ENCODE data around the gene PLCG2. TPM values are rescaled to one million over a fixed set of nuclear protein-coding genes. Genes with fewer than 3 reads are reported as not detected.
A peak's percentile ranks its signal among the peaks of the same experiment; 100 is the strongest.
"Not testable (repeated sequence)": the region's sequence is repeated elsewhere in the genome, so short reads cannot be mapped to it uniquely, and the experiment has no call there.

The PLCG2 gene
- total RNA-seq, 2 experiments from 2014 or later: 62.5 to 80.2 TPM

- Mint-ChIP-seq H3K9me3 (ENCODE audit: low read depth) (no peaks in the 10 kb centered on the region), H3K4me1 (peaks cover 4% of the 10 kb centered on the region), H3K27me3 (no peaks in the 10 kb centered on the region), H3K27ac (no peak overlapping the region), H3K36me3 (peaks cover 10% of the 10 kb centered on the region), H3K4me3 (no peak overlapping the region)
- no peak for ATAC-seq
- CTCF ChIA-PET: no interaction called here
- DNase-seq: no peak
Observed at GRCh38 chr16:81994485-81994884, 215.4 kb downstream of the PLCG2 start.

GRCh38 chr16:81995651-81996050 lies 216.6 kb downstream of the PLCG2 start:
- Mint-ChIP-seq H3K9me3 (ENCODE audit: low read depth) (no peaks in the 10 kb centered on the region), H3K4me3 (no peak overlapping the region), H3K27ac (no peak overlapping the region), H3K36me3 (peaks cover 14% of the 10 kb centered on the region), H3K27me3 (no peaks in the 10 kb centered on the region), H3K4me1 (peaks cover 4% of the 10 kb centered on the region)
- ATAC-seq (no peak), DNase-seq (no peak)
- CTCF ChIA-PET: no interaction called here

GRCh38 chr16:81996664-81997509 lies 217.8 kb downstream of the PLCG2 start:
- Mint-ChIP-seq H3K27me3 (no peaks in the 10 kb centered on the region), H3K4me3 (no peak overlapping the region), H3K36me3 (peaks cover 16% of the 10 kb centered on the region), H3K4me1 (peaks cover 4% of the 10 kb centered on the region), H3K9me3 (ENCODE audit: low read depth) (no peaks in the 10 kb centered on the region), H3K27ac (no peak overlapping the region)
- DNase-seq (no peak), ATAC-seq (no peak)
- CTCF ChIA-PET: interaction anchor here (0.5 to 1.9 kb wide), 3 partner anchors 15 to 234 kb away, joined by 3 to 8 read pairs (median 5); partner anchors contain the start of gene SDR42E1

- ATAC-seq: no peak
- no peak for DNase-seq
- no peaks in the 10 kb centered on the region for H3K27me3 Mint-ChIP-seq
- H3K36me3 Mint-ChIP-seq: peaks cover 18% of the 10 kb centered on the region
- CTCF ChIA-PET: interaction anchor here (1.1 to 1.9 kb wide), 2 partner anchors 14 to 233 kb away, joined by 5 to 8 read pairs; partner anchors contain the start of gene SDR42E1
- H3K9me3 Mint-ChIP-seq (ENCODE audit: low read depth): no peaks in the 10 kb centered on the region
- no peak overlapping the region for H3K27ac Mint-ChIP-seq
- H3K4me1 Mint-ChIP-seq: peaks cover 4% of the 10 kb centered on the region
- H3K4me3 Mint-ChIP-seq: no peak overlapping the region
Observed at GRCh38 chr16:81997738-81998137, 218.6 kb downstream of the PLCG2 start.

GRCh38 chr16:82002831-82003230 lies 223.7 kb downstream of the PLCG2 start:
- DNase-seq (no peak), ATAC-seq (no peak)
- H3K4me3 Mint-ChIP-seq: no peak overlapping the region
- peaks cover 29% of the 10 kb centered on the region for H3K36me3 Mint-ChIP-seq
- CTCF ChIA-PET: no interaction called here
- H3K27ac Mint-ChIP-seq: no peak overlapping the region
- H3K27me3 Mint-ChIP-seq: no peaks in the 10 kb centered on the region
- H3K4me1 Mint-ChIP-seq: no peaks in the 10 kb centered on the region
- no peaks in the 10 kb centered on the region for H3K9me3 Mint-ChIP-seq (ENCODE audit: low read depth)

DNA sequence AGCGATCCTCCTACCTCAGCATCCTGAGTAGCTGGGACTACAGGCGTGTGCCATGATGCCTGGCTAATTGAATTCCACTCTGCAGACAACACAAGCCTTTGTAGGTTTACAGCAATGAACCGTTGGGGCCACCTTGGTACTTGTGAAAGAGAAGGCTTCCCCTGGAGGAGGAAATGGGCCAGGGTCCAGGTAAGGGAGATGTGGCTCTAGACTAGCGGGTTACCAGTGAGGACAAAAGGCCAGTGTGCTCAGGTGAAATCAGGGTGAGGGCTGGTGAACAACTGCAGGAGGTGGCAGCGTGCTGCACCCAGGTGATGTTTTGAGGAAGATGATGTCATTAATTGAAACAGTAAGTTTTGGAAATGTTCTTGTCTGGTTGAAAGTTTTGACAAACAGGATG lies 225.5 kb downstream of the PLCG2 start:
- no peak for DNase-seq
- Mint-ChIP-seq H3K4me1 (peaks cover 2% of the 10 kb centered on the region), H3K9me3 (ENCODE audit: low read depth) (peaks cover 12% of the 10 kb centered on the region), H3K27me3 (no peaks in the 10 kb centered on the region), H3K36me3 (peaks cover 35% of the 10 kb centered on the region), H3K4me3 (no peak overlapping the region), H3K27ac (no peak overlapping the region)
- CTCF ChIA-PET: no interaction called here
- ATAC-seq: no peak

DNA sequence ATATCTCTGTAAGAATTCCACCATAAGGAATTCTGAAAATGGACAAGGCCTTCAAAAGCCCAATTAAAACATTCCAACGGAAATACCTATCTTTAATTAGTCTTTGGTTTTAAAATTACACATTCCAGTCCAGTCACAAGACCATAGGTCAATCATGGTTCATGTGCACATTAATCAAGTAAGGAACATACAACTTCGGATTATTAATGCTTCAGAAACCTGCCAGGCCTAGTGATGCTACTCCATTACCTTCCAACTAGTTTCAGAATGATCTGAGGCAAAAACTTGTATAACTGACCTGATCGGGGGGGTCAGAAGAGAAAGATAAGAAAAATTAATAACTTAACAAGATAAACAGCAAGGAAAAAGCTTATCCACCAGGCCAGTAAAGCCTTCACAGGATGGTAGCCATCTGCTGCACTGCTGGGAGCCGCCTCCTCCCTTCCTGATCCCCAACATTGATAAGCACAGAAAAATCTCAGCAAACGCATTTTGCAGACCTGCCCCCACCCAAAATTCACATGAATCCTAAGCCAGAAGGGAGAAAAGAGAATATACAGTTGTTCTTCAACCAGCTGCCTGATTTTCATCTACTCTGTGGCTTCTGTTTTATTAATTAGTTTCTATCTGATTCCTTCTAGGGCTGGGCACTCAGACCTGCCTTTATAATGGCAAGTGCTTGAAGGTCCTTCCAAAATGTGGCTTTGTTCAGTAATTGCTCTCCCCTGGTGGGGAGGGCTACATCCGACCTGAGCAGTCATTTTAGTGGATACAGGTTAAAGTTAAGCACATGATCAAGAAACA lies 226.1 kb downstream of the PLCG2 start:
- Mint-ChIP-seq H3K36me3 (peaks cover 37% of the 10 kb centered on the region), H3K27ac (no peak overlapping the region), H3K4me3 (no peak overlapping the region), H3K27me3 (no peaks in the 10 kb centered on the region), H3K4me1 (peaks cover 3% of the 10 kb centered on the region), H3K9me3 (ENCODE audit: low read depth) (peaks cover 12% of the 10 kb centered on the region)
- CTCF ChIA-PET: no interaction called here
- ATAC-seq (no peak), DNase-seq (no peak)

- no peaks in the 10 kb centered on the region for H3K27me3 Mint-ChIP-seq
- H3K4me1 Mint-ChIP-seq: peaks cover 10% of the 10 kb centered on the region
- ATAC-seq: no peak
- no peak overlapping the region for H3K27ac Mint-ChIP-seq
- DNase-seq: no peak
- H3K36me3 Mint-ChIP-seq: peaks cover 43% of the 10 kb centered on the region
- no peak overlapping the region for H3K4me3 Mint-ChIP-seq
- H3K9me3 Mint-ChIP-seq (ENCODE audit: low read depth): peaks cover 12% of the 10 kb centered on the region
- CTCF ChIA-PET: no interaction called here
Observed at GRCh38 chr16:82006036-82006435, 226.9 kb downstream of the PLCG2 start.

DNA sequence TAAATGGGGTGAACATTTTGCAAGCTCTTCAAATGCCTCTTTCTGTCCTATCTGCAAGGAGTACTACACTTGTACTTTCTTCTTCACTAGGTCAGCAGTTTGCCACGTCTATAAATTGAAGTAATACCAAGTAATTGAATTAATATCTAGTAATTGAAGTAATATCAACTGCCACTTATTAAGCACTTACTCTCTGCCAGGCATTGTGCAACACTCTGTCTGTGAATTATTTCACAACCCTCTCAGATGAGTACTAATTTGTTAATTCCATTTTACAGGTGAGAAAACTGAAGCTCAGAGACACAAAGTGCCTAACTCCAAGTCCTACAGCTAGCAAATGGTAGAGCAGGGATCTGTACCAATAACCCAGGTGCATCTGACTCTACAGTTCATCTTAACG lies 228.1 kb downstream of the PLCG2 start:
- no peaks in the 10 kb centered on the region for H3K27me3 Mint-ChIP-seq
- H3K9me3 Mint-ChIP-seq (ENCODE audit: low read depth): peaks cover 12% of the 10 kb centered on the region
- peaks cover 43% of the 10 kb centered on the region for H3K36me3 Mint-ChIP-seq
- no peak overlapping the region for H3K27ac Mint-ChIP-seq
- CTCF ChIA-PET: no interaction called here
- peaks cover 15% of the 10 kb centered on the region for H3K4me1 Mint-ChIP-seq
- H3K4me3 Mint-ChIP-seq: no peak overlapping the region
- DNase-seq: no peak
- no peak for ATAC-seq

- CTCF ChIA-PET: no interaction called here
- H3K36me3 Mint-ChIP-seq: peaks cover 38% of the 10 kb centered on the region
- DNase-seq (no peak), ATAC-seq (no peak)
- H3K4me1 Mint-ChIP-seq: peaks cover 15% of the 10 kb centered on the region
- H3K27me3 Mint-ChIP-seq: peaks cover 4% of the 10 kb centered on the region
- H3K9me3 Mint-ChIP-seq (ENCODE audit: low read depth): peaks cover 12% of the 10 kb centered on the region
- no peak overlapping the region for H3K27ac Mint-ChIP-seq
- H3K4me3 Mint-ChIP-seq: no peak overlapping the region
Observed at GRCh38 chr16:82008957-82009592, 230.0 kb downstream of the PLCG2 start.

GRCh38 chr16:82009789-82010188 lies 230.7 kb downstream of the PLCG2 start:
- DNase-seq, H3K27me3 Mint-ChIP-seq, CTCF ChIA-PET, H3K4me3 Mint-ChIP-seq, H3K27ac Mint-ChIP-seq, ATAC-seq: not testable (repeated sequence)
- Mint-ChIP-seq H3K4me1 (peaks cover 15% of the 10 kb centered on the region), H3K9me3 (ENCODE audit: low read depth) (peaks cover 12% of the 10 kb centered on the region), H3K36me3 (peaks cover 34% of the 10 kb centered on the region)

- H3K27ac Mint-ChIP-seq: peak overlapping the region; percentile 68
- CTCF ChIA-PET: interaction anchor here (1.0 to 1.6 kb wide), 2 partner anchors 14 to 159 kb away, joined by 3 to 5 read pairs; partner anchors contain the start of gene MPHOSPH6
Observed at GRCh38 chr16:82010649-82011048, 231.6 kb downstream of the PLCG2 start.

GRCh38 chr16:82011199-82011641 lies 232.1 kb downstream of the PLCG2 start, which contains the start of gene SDR42E1:
Gene SDR42E1 (minus strand): TSS chr16:82011470. CDS start chr16:82000858, 10,612 bp downstream.
- DNase-seq (peak; percentile 78), ATAC-seq (peak; percentile 92)
- peak within 1 kb of the TSS; percentile 68 for H3K27ac Mint-ChIP-seq
- H3K4me1 Mint-ChIP-seq: peaks cover 15% of the 10 kb centered on the region
- H3K27me3 Mint-ChIP-seq: peaks cover 13% of the 10 kb centered on the region
- H3K4me3 Mint-ChIP-seq: peak within 1 kb of the TSS; percentile 85
- CTCF ChIA-PET: interaction anchor here (1.0 to 1.6 kb wide), 2 partner anchors 14 to 159 kb away, joined by 3 to 5 read pairs; partner anchors contain the start of gene MPHOSPH6
- peaks cover 33% of the 10 kb centered on the region for H3K36me3 Mint-ChIP-seq
- peaks cover 12% of the 10 kb centered on the region for H3K9me3 Mint-ChIP-seq (ENCODE audit: low read depth)

More at GRCh38 chr16:82010649-82011048, 231.6 kb downstream of the PLCG2 start:
- H3K4me3 Mint-ChIP-seq: peak overlapping the region; percentile 85
- H3K4me1 Mint-ChIP-seq: peaks cover 15% of the 10 kb centered on the region
- H3K27me3 Mint-ChIP-seq: peaks cover 10% of the 10 kb centered on the region
- H3K9me3 Mint-ChIP-seq (ENCODE audit: low read depth): peaks cover 12% of the 10 kb centered on the region
- peaks cover 34% of the 10 kb centered on the region for H3K36me3 Mint-ChIP-seq
- DNase-seq: no peak
- no peak for ATAC-seq

All from activated CD8-positive, alpha-beta memory T cell treated with anti-CD3 and anti-CD28 coated beads, Interleukin-2, amount 10 ng/mL, durations not matched to agents 7 days and 5 days (primary cell).